ENCODE measurements around the gene PROKR2.

Gene PROKR2

GRCh38 chr20:5309971-5310370, 6.8 kb downstream of the PROKR2 start:
- TF ChIP-seq CTCF (IDR thresholded peaks at IDR 0.05; ENCODE audit: low read depth, low read length) = no peak
- Histone ChIP-seq H3K27me3 (peaks cover 4% of the 10 kb centered on the region; the same call in 1 of the 2 replicates), H3K9me3 (no peaks in the 10 kb centered on the region), H3K4me1 (no peaks in the 10 kb centered on the region), H3K4me3 (ENCODE audit: low read depth, low read length) (no peak overlapping the region), H3K36me3 (no peaks in the 10 kb centered on the region)
- DNase-seq = no peak

GRCh38 chr20:5298811-5299210, 17.9 kb downstream of the PROKR2 start:
- Histone ChIP-seq H3K4me1 (no peaks in the 10 kb centered on the region), H3K27me3 (peaks cover 11% of the 10 kb centered on the region), H3K4me3 (ENCODE audit: low read depth, low read length) (no peak overlapping the region), H3K36me3 (no peaks in the 10 kb centered on the region), H3K9me3 (no peaks in the 10 kb centered on the region)
- no peak for TF ChIP-seq CTCF (IDR thresholded peaks at IDR 0.05; ENCODE audit: low read depth, low read length)
- no peak for DNase-seq

- no peak for DNase-seq
- Histone ChIP-seq H3K4me1 (no peaks in the 10 kb centered on the region), H3K27me3 (peaks cover 11% of the 10 kb centered on the region), H3K9me3 (no peaks in the 10 kb centered on the region), H3K36me3 (no peaks in the 10 kb centered on the region), H3K4me3 (ENCODE audit: low read depth, low read length) (no peak overlapping the region)
- no peak for TF ChIP-seq CTCF (IDR thresholded peaks at IDR 0.05; ENCODE audit: low read depth, low read length)
These were observed 19.3 kb downstream of the PROKR2 start for GRCh38 chr20:5297280-5298004.

- peaks cover 6% of the 10 kb centered on the region for H3K27me3 ChIP-seq
- no peak overlapping the region for H3K4me3 ChIP-seq (ENCODE audit: low read depth, low read length)
- H3K9me3 ChIP-seq = no peaks in the 10 kb centered on the region
- no peaks in the 10 kb centered on the region for H3K4me1 ChIP-seq
- no peaks in the 10 kb centered on the region for H3K36me3 ChIP-seq
- no peak for TF ChIP-seq CTCF (IDR thresholded peaks at IDR 0.05; ENCODE audit: low read depth, low read length)
- no peak for DNase-seq
These were observed 26.2 kb downstream of the PROKR2 start for GRCh38 chr20:5290596-5290995.

- H3K36me3 ChIP-seq = no peaks in the 10 kb centered on the region
- H3K4me3 ChIP-seq (ENCODE audit: low read depth, low read length) = no peak overlapping the region
- peaks cover 5% of the 10 kb centered on the region; the same call in 1 of the 2 replicates for H3K27me3 ChIP-seq
- H3K9me3 ChIP-seq = no peaks in the 10 kb centered on the region
- DNase-seq = no peak
- no peak for TF ChIP-seq CTCF (IDR thresholded peaks at IDR 0.05; ENCODE audit: low read depth, low read length)
- H3K4me1 ChIP-seq = no peaks in the 10 kb centered on the region
These were observed 34.2 kb downstream of the PROKR2 start for GRCh38 chr20:5282561-5282960.

- H3K27me3 ChIP-seq = peaks cover 5% of the 10 kb centered on the region; the same call in 1 of the 2 replicates
- H3K4me3 ChIP-seq (ENCODE audit: low read depth, low read length) = no peak overlapping the region
- H3K4me1 ChIP-seq = no peaks in the 10 kb centered on the region
- no peak for TF ChIP-seq CTCF (IDR thresholded peaks at IDR 0.05; ENCODE audit: low read depth, low read length)
- H3K36me3 ChIP-seq = no peaks in the 10 kb centered on the region
- DNase-seq = no peak
- no peaks in the 10 kb centered on the region for H3K9me3 ChIP-seq
These were observed 37.1 kb downstream of the PROKR2 start for GRCh38 chr20:5279661-5280060.

All from BE2C (cell line).